OCI-LY3 (cell line): ENCODE results near the gene RUSF1.

Experiments used
- EZH2phosphoT487 ChIP-seq: fragments of 200-600 bp; shearing (Covaris generic); IDR thresholded peaks from 2 replicates; pipeline ENCODE4 v1.6.1; 2018; ENCODE audit warnings: antibody characterized with exemption, mixed run types, low read depth
- TF ChIP-seq, protein P1 (sequence below): fragments of 200-600, 300-600 bp; sonication (generic); IDR thresholded peaks from 2 replicates; pipeline ENCODE4 v1.5.1; 2014; ENCODE audit warnings: antibody characterized with exemption, low read length, low read depth

DNA sequence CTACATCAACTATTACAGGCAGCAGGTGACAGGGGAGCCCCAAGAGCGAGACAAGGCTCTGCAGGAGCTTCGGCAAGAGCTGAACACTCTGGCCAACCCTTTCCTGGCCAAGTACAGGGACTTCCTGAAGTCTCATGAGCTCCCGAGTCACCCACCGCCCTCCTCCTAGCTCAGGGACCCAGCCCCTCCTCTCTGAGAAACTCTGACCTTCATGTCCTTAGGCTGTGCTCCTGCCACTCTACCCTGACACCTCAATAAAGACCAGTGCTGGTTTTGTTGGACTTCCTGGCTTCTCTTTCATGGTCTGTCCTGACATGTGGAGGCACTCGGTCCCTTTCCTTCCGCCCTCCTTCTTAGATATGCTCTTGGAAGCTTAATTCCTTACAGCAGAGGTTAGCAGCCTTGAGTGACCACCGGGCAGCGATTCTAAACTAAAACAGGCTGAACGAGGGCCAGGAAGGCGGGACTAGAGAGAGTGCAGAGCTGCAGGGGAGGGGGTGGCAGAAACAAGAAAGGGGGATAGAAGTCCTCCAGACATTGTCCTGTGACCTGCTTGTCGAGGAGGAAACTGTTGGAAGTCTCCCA lies 20.4 kb upstream of the RUSF1 start:
- TF ChIP-seq, protein P1, sequence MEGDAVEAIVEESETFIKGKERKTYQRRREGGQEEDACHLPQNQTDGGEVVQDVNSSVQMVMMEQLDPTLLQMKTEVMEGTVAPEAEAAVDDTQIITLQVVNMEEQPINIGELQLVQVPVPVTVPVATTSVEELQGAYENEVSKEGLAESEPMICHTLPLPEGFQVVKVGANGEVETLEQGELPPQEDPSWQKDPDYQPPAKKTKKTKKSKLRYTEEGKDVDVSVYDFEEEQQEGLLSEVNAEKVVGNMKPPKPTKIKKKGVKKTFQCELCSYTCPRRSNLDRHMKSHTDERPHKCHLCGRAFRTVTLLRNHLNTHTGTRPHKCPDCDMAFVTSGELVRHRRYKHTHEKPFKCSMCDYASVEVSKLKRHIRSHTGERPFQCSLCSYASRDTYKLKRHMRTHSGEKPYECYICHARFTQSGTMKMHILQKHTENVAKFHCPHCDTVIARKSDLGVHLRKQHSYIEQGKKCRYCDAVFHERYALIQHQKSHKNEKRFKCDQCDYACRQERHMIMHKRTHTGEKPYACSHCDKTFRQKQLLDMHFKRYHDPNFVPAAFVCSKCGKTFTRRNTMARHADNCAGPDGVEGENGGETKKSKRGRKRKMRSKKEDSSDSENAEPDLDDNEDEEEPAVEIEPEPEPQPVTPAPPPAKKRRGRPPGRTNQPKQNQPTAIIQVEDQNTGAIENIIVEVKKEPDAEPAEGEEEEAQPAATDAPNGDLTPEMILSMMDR = no peak
- TF ChIP-seq EZH2phosphoT487 = no peak
